ENCODE data around the gene MYO3B.

GRCh38 chr2:170247333-170247732 lies 69.4 kb downstream of the MYO3B start:
- TF ChIP-seq POLR2AphosphoS5 (IDR thresholded peaks at IDR 0.05) (no peak), CTCF (IDR thresholded peaks at IDR 0.05) (no peak)

Data from prostate gland (tissue), 2 donors.